DMS153 treated with DMSO at 0.1 percent for 48 hours (cell line): Measurements from ENCODE around the gene CD52.
A peak's percentile ranks its signal among the peaks of the same experiment; 100 is the strongest.

ENCODE experiments used
- DNase-seq: peaks from one replicate; lab custom pipeline; 2025; ENCODE audit not compliant: unreplicated experiment; lab: John Stamatoyannopoulos, UW

CD52 gene, protein sequence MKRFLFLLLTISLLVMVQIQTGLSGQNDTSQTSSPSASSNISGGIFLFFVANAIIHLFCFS

DNA sequence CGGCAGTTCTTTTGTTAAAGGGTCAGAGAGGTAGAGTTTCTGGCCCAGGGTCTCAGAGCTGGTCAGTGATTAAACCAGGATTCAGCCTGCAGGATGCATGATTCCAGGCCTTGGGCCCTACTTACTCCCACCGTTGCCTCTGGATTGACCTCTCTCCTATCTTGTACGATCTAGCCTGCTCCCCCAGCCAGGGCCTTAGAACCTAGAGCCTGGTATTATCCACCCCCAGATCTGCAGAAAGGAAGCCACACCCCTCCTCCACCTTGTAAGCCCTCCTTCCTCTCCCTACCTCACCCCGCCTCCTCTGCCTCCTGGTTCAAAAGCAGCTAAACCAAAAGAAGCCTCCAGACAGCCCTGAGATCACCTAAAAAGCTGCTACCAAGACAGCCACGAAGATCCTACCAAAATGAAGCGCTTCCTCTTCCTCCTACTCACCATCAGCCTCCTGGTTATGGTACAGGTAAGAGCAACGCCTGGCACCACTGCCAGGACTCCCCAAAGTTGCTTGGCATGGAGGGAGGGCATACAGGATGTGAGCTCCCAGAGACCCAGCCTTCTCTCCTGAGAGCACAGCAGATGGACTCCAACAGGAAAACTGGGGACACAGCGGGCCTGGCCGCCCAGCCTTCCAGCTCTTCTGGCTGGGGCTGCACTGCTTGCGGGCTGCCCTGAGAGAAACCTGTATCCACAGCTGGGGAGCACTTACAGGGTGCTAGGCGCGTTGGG lies at the start of gene CD52:
CD52 (plus strand) TSS at position 347 of the 726 bp plus-strand sequence; CDS start at position 407, 60 bp downstream.
- DNase-seq = no peak

GRCh38 chr1:26268290-26269197 lies 49.2 kb upstream of the CD52 start:
- DNase-seq = no peak

- DNase-seq = no peak
Measured at GRCh38 chr1:26269198-26269550, 48.6 kb upstream of the CD52 start.

- DNase-seq = no peak
Measured at GRCh38 chr1:26274801-26275425, 42.8 kb upstream of the CD52 start.

DNA sequence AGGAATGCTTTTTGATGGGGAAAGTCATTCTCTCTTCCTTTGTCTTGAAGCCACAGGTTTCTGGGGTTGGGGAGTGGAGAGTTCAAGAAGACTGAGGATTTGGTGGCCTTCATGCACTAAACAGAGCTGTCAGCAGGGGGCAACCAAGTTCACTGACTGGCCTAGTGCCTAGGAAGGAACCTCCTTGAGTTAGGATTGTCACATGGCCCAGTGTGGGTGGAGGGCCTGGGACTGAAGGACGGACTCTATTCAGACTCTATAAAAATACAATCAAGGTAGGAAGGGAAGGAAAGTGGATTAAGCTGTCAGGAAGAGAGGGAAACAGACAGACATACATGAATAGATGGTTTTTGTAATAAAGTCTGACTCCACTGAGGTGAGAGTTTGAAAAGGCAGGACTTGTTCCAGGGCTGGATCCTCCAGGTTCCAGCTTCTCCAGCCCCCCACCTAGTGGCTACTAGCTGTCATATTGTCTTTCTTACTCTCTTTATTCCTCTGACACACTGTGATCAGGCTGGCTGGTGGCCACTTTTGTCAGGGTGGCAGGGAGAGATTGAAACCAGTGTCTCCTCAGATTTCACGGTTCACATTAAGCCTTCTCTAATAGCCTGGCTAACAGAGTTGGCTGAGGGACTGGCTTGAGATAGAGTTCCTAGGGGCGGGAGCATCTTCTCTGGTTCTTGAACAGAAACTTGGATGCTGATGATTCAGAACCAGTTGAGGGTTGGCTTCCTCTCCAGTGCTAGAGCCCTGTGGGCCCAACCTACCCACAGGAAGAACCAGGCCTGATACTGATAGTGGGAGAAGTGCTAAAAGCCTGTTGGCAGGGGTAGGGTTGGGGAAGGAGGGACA lies 42.0 kb upstream of the CD52 start:
- DNase-seq = peak; percentile 48

DNA sequence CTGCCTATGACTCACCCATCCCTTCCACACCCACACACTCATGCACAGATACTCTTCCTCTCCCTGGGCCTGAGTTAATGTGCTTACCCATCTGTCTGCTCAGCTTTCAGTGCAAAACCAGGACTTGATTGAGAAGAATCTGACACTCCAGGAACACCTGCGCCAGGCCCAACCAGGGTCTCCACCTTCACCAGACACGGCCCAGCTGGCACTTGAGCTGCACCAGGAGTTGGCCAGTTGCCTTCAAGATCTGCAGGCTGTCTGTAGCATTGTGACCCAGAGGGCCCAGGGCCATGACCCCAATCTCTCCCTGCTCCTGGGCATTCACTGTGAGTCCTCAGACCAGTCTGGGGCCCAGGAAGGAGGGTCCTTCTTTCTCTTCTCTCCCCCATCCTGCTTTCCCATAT lies 41.3 kb upstream of the CD52 start:
- DNase-seq = no peak

GRCh38 chr1:26277261-26277661 lies 40.5 kb upstream of the CD52 start:
- DNase-seq = no peak

GRCh38 chr1:26277719-26278118 lies 40.0 kb upstream of the CD52 start:
- DNase-seq = no peak

GRCh38 chr1:26278303-26278702 lies 39.5 kb upstream of the CD52 start:
- DNase-seq = no peak

- no peak for DNase-seq
Measured at GRCh38 chr1:26278724-26279455, 38.9 kb upstream of the CD52 start.

GRCh38 chr1:26279456-26280332 lies 38.1 kb upstream of the CD52 start, which contains the start of gene SH3BGRL3:
Gene SH3BGRL3 (plus strand): TSS chr1:26280086. CDS start chr1:26280156, 70 bp downstream.
- peak; percentile 91 for DNase-seq

GRCh38 chr1:26280333-26281042 lies 37.3 kb upstream of the CD52 start:
- DNase-seq = no peak

- DNase-seq = no peak
Measured at GRCh38 chr1:26281091-26281958, 36.4 kb upstream of the CD52 start.

GRCh38 chr1:26281971-26282370 lies 35.8 kb upstream of the CD52 start:
- no peak for DNase-seq

DNA sequence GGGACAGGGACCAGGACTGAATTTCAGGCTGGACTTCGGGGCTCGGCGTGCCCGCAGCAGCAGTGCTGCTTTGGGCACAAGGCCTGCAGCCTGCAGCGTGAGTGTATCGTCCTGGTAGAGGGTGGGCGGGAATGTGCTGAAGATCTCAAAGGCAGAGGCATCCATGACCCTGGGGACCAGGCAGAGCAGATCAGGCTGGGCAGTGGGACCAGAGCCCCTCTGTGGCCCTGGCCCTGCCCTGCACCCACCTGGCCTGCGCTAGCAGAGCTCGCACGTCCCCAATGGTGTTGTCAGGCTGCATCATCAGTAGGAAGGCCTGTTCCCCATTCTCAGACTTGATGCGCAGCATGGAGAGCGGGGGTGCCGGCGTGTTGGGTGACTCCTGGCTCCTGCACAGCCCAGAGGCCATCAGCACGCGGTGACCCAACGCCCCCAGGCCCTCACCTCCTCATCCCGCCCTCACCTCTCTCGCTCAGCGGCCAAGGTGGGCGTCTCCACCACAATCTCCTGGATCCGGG lies 35.3 kb upstream of the CD52 start:
- no peak for DNase-seq

GRCh38 chr1:26283279-26283853 lies 34.4 kb upstream of the CD52 start:
- DNase-seq = no peak
